Measurements from ENCODE around the gene TMEM30A. TPM values are rescaled to one million over a fixed set of nuclear protein-coding genes. Genes with fewer than 3 reads are reported as not detected.

Gene TMEM30A
- total RNA-seq, 2 donors from 2014 or later: 20.8 to 60.7 TPM

GRCh38 chr6:75307364-75308004 is 22.9 kb upstream of the TMEM30A start:
- TF ChIP-seq POLR2A (IDR thresholded peaks at IDR 0.05) (no peak), CTCF (IDR thresholded peaks at IDR 0.05) (no peak)
- Histone ChIP-seq H3K27me3 (no peaks in the 10 kb centered on the region), H3K4me3 (no peak overlapping the region), H3K27ac (no peak overlapping the region), H3K4me1 (no peaks in the 10 kb centered on the region), H3K9me3 (no peaks in the 10 kb centered on the region), H3K36me3 (replicated peaks in 1 of 2; ENCODE audit: insufficient read depth in 1 of 2, low read depth in 2 of 2) (no peaks in the 10 kb centered on the region)
- intact Hi-C loops (cut with DNase I): no loop called here
- DNase-seq (no peak), ATAC-seq (no peak)
- 37 to 39% methylated on average over 2 of the region's 2 CpGs for WGBS, 2 donors

- no peaks in the 10 kb centered on the region for H3K4me1 ChIP-seq
- DNase-seq (no peak), ATAC-seq (no peak)
- 63 to 67% methylated on average over 3 of the region's 3 CpGs for WGBS, 2 donors
- no peaks in the 10 kb centered on the region for H3K36me3 ChIP-seq (replicated peaks in 1 of 2; ENCODE audit: insufficient read depth in 1 of 2, low read depth in 2 of 2)
- intact Hi-C loops (cut with DNase I): no loop called here
- no peak overlapping the region for H3K27ac ChIP-seq
- H3K27me3 ChIP-seq: no peaks in the 10 kb centered on the region
- H3K9me3 ChIP-seq: no peaks in the 10 kb centered on the region
- no peak for TF ChIP-seq CTCF (IDR thresholded peaks at IDR 0.05)
- no peak for TF ChIP-seq POLR2A (IDR thresholded peaks at IDR 0.05)
- H3K4me3 ChIP-seq: no peak overlapping the region
Observed at GRCh38 chr6:75306064-75306463, 21.5 kb upstream of the TMEM30A start.

GRCh38 chr6:75305573-75305972 is 21.0 kb upstream of the TMEM30A start:
- Histone ChIP-seq H3K27ac (no peak overlapping the region), H3K4me3 (no peak overlapping the region), H3K36me3 (replicated peaks in 1 of 2; ENCODE audit: insufficient read depth in 1 of 2, low read depth in 2 of 2) (no peaks in the 10 kb centered on the region), H3K9me3 (no peaks in the 10 kb centered on the region), H3K27me3 (no peaks in the 10 kb centered on the region), H3K4me1 (no peaks in the 10 kb centered on the region)
- DNase-seq (no peak), ATAC-seq (no peak)
- 58 to 67% methylated on average over 5 of the region's 5 CpGs for WGBS, 2 donors
- TF ChIP-seq POLR2A (IDR thresholded peaks at IDR 0.05) (no peak), CTCF (IDR thresholded peaks at IDR 0.05) (no peak)
- intact Hi-C loops (cut with DNase I): no loop called here

- H3K4me1 ChIP-seq: no peaks in the 10 kb centered on the region
- no peak overlapping the region for H3K4me3 ChIP-seq
- H3K9me3 ChIP-seq: peaks cover 0 to 4% (median 0%) of the 10 kb centered on the region in 3 donors
- no peak for TF ChIP-seq POLR2A (IDR thresholded peaks at IDR 0.05)
- TF ChIP-seq CTCF (IDR thresholded peaks at IDR 0.05): no peak
- H3K27me3 ChIP-seq: no peaks in the 10 kb centered on the region
- no peak for ATAC-seq
- DNase-seq: no peak
- 90 to 97% methylated on average over 3 of the region's 3 CpGs for WGBS, 2 donors
- no peak overlapping the region for H3K27ac ChIP-seq
- H3K36me3 ChIP-seq (replicated peaks in 1 of 2; ENCODE audit: insufficient read depth in 1 of 2, low read depth in 2 of 2): no peaks in the 10 kb centered on the region
- intact Hi-C loops (cut with DNase I): no loop called here
Observed at GRCh38 chr6:75302280-75302679, 17.7 kb upstream of the TMEM30A start.

- no peak for ATAC-seq
- intact Hi-C loops (cut with DNase I): no loop called here
- H3K27ac ChIP-seq: no peak overlapping the region
- H3K27me3 ChIP-seq: no peaks in the 10 kb centered on the region
- no peak overlapping the region for H3K4me3 ChIP-seq
- peaks cover 0 to 8% (median 0%) of the 10 kb centered on the region in 3 donors for H3K9me3 ChIP-seq
- no peak for DNase-seq
- TF ChIP-seq POLR2A (IDR thresholded peaks at IDR 0.05): no peak
- no peak for TF ChIP-seq CTCF (IDR thresholded peaks at IDR 0.05)
- no peaks in the 10 kb centered on the region for H3K4me1 ChIP-seq
- H3K36me3 ChIP-seq (replicated peaks in 1 of 2; ENCODE audit: insufficient read depth in 1 of 2, low read depth in 2 of 2): no peaks in the 10 kb centered on the region
Observed at GRCh38 chr6:75301537-75301936, 16.9 kb upstream of the TMEM30A start.

Data from body of pancreas (tissue), 4 donors.